ENCODE data around the gene SPEG. TPM values are rescaled to one million over a fixed set of nuclear protein-coding genes. Genes with fewer than 3 reads are reported as not detected.

The SPEG gene
- total and polyA plus RNA-seq, 2 of the 13 experiments (the other 11 are each of a cell fraction or from before 2014, with no cell fraction given): 0.18 to 0.24 TPM

GRCh38 chr2:219501849-219502248 lies 67.2 kb downstream of the SPEG start:
- FAIRE-seq (no peak), ATAC-seq (no peak), DNase-seq (ENCODE audit: low spot score) (no peak)
- intact Hi-C loops (cut with micrococcal nuclease; ENCODE audit: unreplicated experiment): no loop called here
- no peak overlapping the region for H3K4me2 ChIP-seq (ENCODE audit: low read depth, low read length)
- no peak overlapping the region for H3K9ac ChIP-seq (ENCODE audit: insufficient read depth, low read depth, low read length)
- in situ Hi-C loops (cut with HindIII; ENCODE audit: extremely low pct_ligation_motif_present, low pct_unique_long_range_greater_than_20kb): no loop called here
- no peak overlapping the region for H2AFZ ChIP-seq (ENCODE audit: low read length)
- ChIA-PET CTCF (ENCODE audit: low intra/inter-chr PET ratio, low total read pairs) (no interaction called here), POLR2A (no interaction called here)
- peaks cover 12% of the 10 kb centered on the region for H3K79me2 ChIP-seq (ENCODE audit: insufficient read depth, low read length)
- WGBS (ENCODE audit: low lambda C conversion rate): over 99% methylated on average over 14 of the region's 14 CpGs
- no peak for TF ChIP-seq ZNF24 (IDR thresholded peaks at IDR 0.05)
- TF ChIP-seq AGO2 (optimal IDR thresholded peaks at IDR 0.05; ENCODE audit: low read depth, low read length): peak; percentile 38
- BruUV-seq (replicated peaks): no TSS peak
- H3K36me3 ChIP-seq (replicated peaks in 1 of 2; ENCODE audit: control insufficient read depth in 1 of 2, insufficient read depth in 2 of 2, low read length in 2 of 2): peaks cover 12 to 29% of the 10 kb centered on the region in 2 experiments
- no peak overlapping the region for H3K27ac ChIP-seq (ENCODE audit: extremely low read length, insufficient read depth, low read length)
- H4K20me1 ChIP-seq (ENCODE audit: insufficient read depth, low read length): no peaks in the 10 kb centered on the region
- no peak overlapping the region for H3K4me3 ChIP-seq (replicated peaks in 1 of 3; ENCODE audit: insufficient read depth in 1 of 3, low read depth in 2 of 3, low read length in 3 of 3)
- H3K4me1 ChIP-seq (ENCODE audit: insufficient read depth, low read length): peaks cover 38% of the 10 kb centered on the region
- peaks cover 1 to 8% of the 10 kb centered on the region in 2 experiments; a peak in 4 of 5 replicates for H3K27me3 ChIP-seq (ENCODE audit: control insufficient read depth in 1 of 2, insufficient read depth in 2 of 2, low read length in 2 of 2)
- H3K9me3 ChIP-seq (ENCODE audit: low read length): no peaks in the 10 kb centered on the region

GRCh38 chr2:219502618-219503017 lies 68.0 kb downstream of the SPEG start:
- ATAC-seq: no peak
- Histone ChIP-seq H3K9me3 (ENCODE audit: low read length) (no peaks in the 10 kb centered on the region), H3K4me2 (ENCODE audit: low read depth, low read length) (no peak overlapping the region), H3K4me1 (ENCODE audit: insufficient read depth, low read length) (peaks cover 30% of the 10 kb centered on the region), H3K36me3 (replicated peaks in 1 of 2; ENCODE audit: control insufficient read depth in 1 of 2, insufficient read depth in 2 of 2, low read length in 2 of 2) (peaks cover 15 to 29% of the 10 kb centered on the region in 2 experiments), H3K27me3 (ENCODE audit: control insufficient read depth in 1 of 2, insufficient read depth in 2 of 2, low read length in 2 of 2) (peaks cover 0 to under 1% of the 10 kb centered on the region in 2 experiments; a peak in 2 of 5 replicates), H3K4me3 (replicated peaks in 1 of 3; ENCODE audit: insufficient read depth in 1 of 3, low read depth in 2 of 3, low read length in 3 of 3) (no peak overlapping the region), H3K79me2 (ENCODE audit: insufficient read depth, low read length) (peaks cover 12% of the 10 kb centered on the region), H4K20me1 (ENCODE audit: insufficient read depth, low read length) (no peaks in the 10 kb centered on the region), H3K9ac (ENCODE audit: insufficient read depth, low read depth, low read length) (no peak overlapping the region), H2AFZ (ENCODE audit: low read length) (no peak overlapping the region), H3K27ac (ENCODE audit: extremely low read length, insufficient read depth, low read length) (no peak overlapping the region)
- intact Hi-C loops (cut with micrococcal nuclease; ENCODE audit: unreplicated experiment) (no loop called here), in situ Hi-C loops (cut with HindIII; ENCODE audit: extremely low pct_ligation_motif_present, low pct_unique_long_range_greater_than_20kb) (no loop called here)
- TF ChIP-seq RFXANK (CRISPR knock-in tag; IDR thresholded peaks at IDR 0.05) (no peak), PLRG1 (conservative IDR thresholded peaks at IDR 0.05) (no peak)
- FAIRE-seq: no peak
- ChIA-PET POLR2A (no interaction called here), CTCF (ENCODE audit: low intra/inter-chr PET ratio, low total read pairs) (no interaction called here)
- BruUV-seq (replicated peaks): no TSS peak
- DNase-seq (ENCODE audit: low spot score): no peak
